ENCODE results near the gene NUTM1.

- no peak for TF ChIP-seq CTCF (IDR thresholded peaks at IDR 0.05)
- no peak for TF ChIP-seq EZH2 (IDR thresholded peaks at IDR 0.05; ENCODE audit: borderline replicate concordance, insufficient read depth, low read depth, low read length, poor library complexity, severe bottlenecking)
Observed at GRCh38 chr15:34335176-34336032, 7.7 kb upstream of the NUTM1 start.

Measured in B cell (primary cell).